PC-3 (cell line): ENCODE data around the gene FRMD6. TPM values are rescaled to one million over a fixed set of nuclear protein-coding genes. Genes with fewer than 3 reads are reported as not detected.
A peak's percentile ranks its signal among the peaks of the same experiment; 100 is the strongest.

ENCODE experiments used
- ATAC-seq: fragments of 200-7000 bp; cut with Tn5 transposase; 2 replicates; pipeline ENCODE4 v1.9.1; 2020; ENCODE audit warnings: mild to moderate bottlenecking, moderate library complexity
- BruUV-seq: library from RNA; stranded (reverse); fragments of 400-500 nt; replicated peaks from 2 replicates; lab custom pipeline; 2021; lab: Mats Ljungman, UMichigan
- CTCF ChIA-PET: fragments of 300-600 bp; sonication (Branson Sonifier 250); formaldehyde crosslinking; loops from one replicate; lab custom pipeline; 2022; ENCODE audit warnings: antibody characterized with exemption; lab: Charles Lee
- POLR2A ChIA-PET: fragments of 300-600 bp; sonication (Branson Sonifier 250); formaldehyde crosslinking; loops from one replicate; lab custom pipeline; 2022; ENCODE audit warnings: antibody characterized with exemption; ENCODE audit not compliant: unreplicated experiment; lab: Charles Lee
- DNase-seq: peaks from one replicate; pipeline ENCODE4 v3.0.0-alpha.2; 2015
- H2AFZ ChIP-seq: fragments of 300-600 bp; sonication (generic); 2 replicates; pipeline ENCODE4 v1.6.0; 2016; ENCODE audit warnings: antibody characterized with exemption, low read length
- H3F3A ChIP-seq: fragments of 300-600 bp; sonication (generic); one replicate; pipeline ENCODE4 v1.6.0; 2017; ENCODE audit warnings: antibody characterized with exemption, low read length, control low read depth, mild to moderate bottlenecking; ENCODE audit not compliant: unreplicated experiment
- H3K27ac ChIP-seq: fragments of 300-600 bp; sonication (generic); 2 replicates; pipeline ENCODE4 v1.5.1; 2016; ENCODE audit warnings: mild to moderate bottlenecking, low read length
- H3K27me3 ChIP-seq: fragments of 300-600 bp; sonication (generic); 2 replicates; pipeline ENCODE4 v1.6.1; 2016; ENCODE audit warnings: low read length, mixed read lengths
- H3K36me3 ChIP-seq: fragments of 300-600 bp; sonication (generic); 2 replicates; pipeline ENCODE4 v1.6.1; 2016; ENCODE audit warnings: low read depth, mixed run types, low read length, mixed read lengths
- H3K4me1 ChIP-seq: fragments of 300-600 bp; sonication (generic); 2 replicates; pipeline ENCODE4 v1.5.1; 2016; ENCODE audit warnings: low read length; ENCODE audit not compliant: insufficient read depth
- H3K4me2 ChIP-seq: fragments of 300-600 bp; sonication (generic); 2 replicates; pipeline ENCODE4 v1.6.0; 2016; ENCODE audit warnings: low read length
- H3K4me3 ChIP-seq: fragments of 300-600 bp; sonication (generic); 2 replicates; pipeline ENCODE4 v1.5.1; 2016; ENCODE audit warnings: mild to moderate bottlenecking, low read length, mixed read lengths
- H3K79me2 ChIP-seq: fragments of 300-600 bp; sonication (generic); 2 replicates; pipeline ENCODE4 v1.6.1; 2017; ENCODE audit warnings: low read length, mixed read lengths
- H3K9ac ChIP-seq: fragments of 300-600 bp; sonication (generic); 2 replicates; pipeline ENCODE4 v1.6.0; 2016; ENCODE audit warnings: mild to moderate bottlenecking, low read length
- H3K9me2 ChIP-seq: fragments of 300-600 bp; sonication (generic); replicated peaks from 2 replicates; pipeline ENCODE4 v1.6.1; 2016; ENCODE audit warnings: mixed run types, low read length, mixed read lengths
- H3K9me3 ChIP-seq: fragments of 300-600 bp; sonication (generic); 2 replicates; pipeline ENCODE4 v1.6.1; 2016; ENCODE audit warnings: low read length, mixed read lengths
- H4K20me1 ChIP-seq: fragments of 300-600 bp; sonication (generic); 2 replicates; pipeline ENCODE4 v1.6.1; 2016; ENCODE audit warnings: low read length, mixed read lengths
- EZH2phosphoT487 ChIP-seq: fragments of 300-600 bp; sonication (generic); IDR thresholded peaks from 2 replicates; pipeline ENCODE4 v1.6.1; 2018; ENCODE audit warnings: mild to moderate bottlenecking, antibody characterized with exemption, low read length, borderline replicate concordance
- intact Hi-C: fragments of 100-400 bp; cut with micrococcal nuclease; formaldehyde crosslinking; loops from 2 replicates; pipeline ENCODE4 v1.9.0; 2023
- total RNA-seq: library from RNA; depleted of rRNA; stranded (reverse); fragments of >200 nt; gene quantifications from 2 replicates; pipeline ENCODE4 v1.2.3, GENCODE V29; 2014; rRNA removed
- TF ChIP-seq, protein P1 (sequence below): fragments of 300-600 bp; sonication (generic); conservative IDR thresholded peaks from 2 replicates; pipeline ENCODE4 v1.5.1; 2017; ENCODE audit warnings: antibody characterized with exemption, low read depth, mild to moderate bottlenecking, low read length

The FRMD6 gene
- total RNA-seq, 1 experiment from 2014 or later = 103 TPM

- no peaks in the 10 kb centered on the region for H4K20me1 ChIP-seq
- H3K9me3 ChIP-seq = no peaks in the 10 kb centered on the region
- no peak overlapping the region for H3K9ac ChIP-seq
- H2AFZ ChIP-seq = peak overlapping the region; percentile 25
- TF ChIP-seq EZH2phosphoT487 = no peak
- TF ChIP-seq, protein P1, sequence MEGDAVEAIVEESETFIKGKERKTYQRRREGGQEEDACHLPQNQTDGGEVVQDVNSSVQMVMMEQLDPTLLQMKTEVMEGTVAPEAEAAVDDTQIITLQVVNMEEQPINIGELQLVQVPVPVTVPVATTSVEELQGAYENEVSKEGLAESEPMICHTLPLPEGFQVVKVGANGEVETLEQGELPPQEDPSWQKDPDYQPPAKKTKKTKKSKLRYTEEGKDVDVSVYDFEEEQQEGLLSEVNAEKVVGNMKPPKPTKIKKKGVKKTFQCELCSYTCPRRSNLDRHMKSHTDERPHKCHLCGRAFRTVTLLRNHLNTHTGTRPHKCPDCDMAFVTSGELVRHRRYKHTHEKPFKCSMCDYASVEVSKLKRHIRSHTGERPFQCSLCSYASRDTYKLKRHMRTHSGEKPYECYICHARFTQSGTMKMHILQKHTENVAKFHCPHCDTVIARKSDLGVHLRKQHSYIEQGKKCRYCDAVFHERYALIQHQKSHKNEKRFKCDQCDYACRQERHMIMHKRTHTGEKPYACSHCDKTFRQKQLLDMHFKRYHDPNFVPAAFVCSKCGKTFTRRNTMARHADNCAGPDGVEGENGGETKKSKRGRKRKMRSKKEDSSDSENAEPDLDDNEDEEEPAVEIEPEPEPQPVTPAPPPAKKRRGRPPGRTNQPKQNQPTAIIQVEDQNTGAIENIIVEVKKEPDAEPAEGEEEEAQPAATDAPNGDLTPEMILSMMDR = peak; percentile 97
- peak; percentile 58 for ATAC-seq
- intact Hi-C loops = loop anchor here (1.0 to 10.0 kb wide), 5 partner anchors 43 to 825 kb away; no protein-coding TSS in a partner anchor
- no peaks in the 10 kb centered on the region for H3K27me3 ChIP-seq
- H3K4me2 ChIP-seq = peak overlapping the region; percentile 73
- no TSS peak for BruUV-seq
- no peaks in the 10 kb centered on the region for H3F3A ChIP-seq
- peak overlapping the region; percentile 41 for H3K4me3 ChIP-seq
- H3K4me1 ChIP-seq = peaks cover 4% of the 10 kb centered on the region; the same call in 1 of the 2 replicates
- no peaks in the 10 kb centered on the region for H3K79me2 ChIP-seq
- POLR2A ChIA-PET = interaction anchor here (0.5 to 0.8 kb wide), 3 partner anchors 80 to 381 kb away, joined by 5 to 34 read pairs (median 7); partner anchors contain the start of gene GNG2
- no peaks in the 10 kb centered on the region for H3K36me3 ChIP-seq
- CTCF ChIA-PET = interaction anchor here (0.5 to 1.7 kb wide), 12 partner anchors 22 to 720 kb away, joined by 3 to 15 read pairs (median 5); no protein-coding TSS in a partner anchor
- H3K27ac ChIP-seq = no peak overlapping the region
- DNase-seq = peak; percentile 85
- H3K9me2 ChIP-seq = no peaks in the 10 kb centered on the region
Observed at GRCh38 chr14:51780006-51780692, 128.4 kb downstream of the FRMD6 start.

Other genes with a start within 250 kb of the FRMD6 start
- 6.8 and 9.3 TPM in 2 replicates for gene GNG2, start 208.7 kb downstream of the FRMD6 start, total RNA-seq